Neuronal stem cell (in vitro differentiated cells): ENCODE results near the gene TFRC.

Experiments
- DNase-seq: peaks from one replicate; pipeline ENCODE4 v3.0.0-alpha.2; 2013; ENCODE audit warnings: low spot score
- H2AFZ ChIP-seq: one replicate; pipeline ENCODE4 v1.6.1; 2013; ENCODE audit warnings: mild to moderate bottlenecking, low read length, inconsistent platforms
- H2AK5ac ChIP-seq: 2 replicates; pipeline ENCODE4 v1.6.1; 2013; ENCODE audit warnings: low read depth, mild to moderate bottlenecking, inconsistent platforms, low read length, moderate library complexity, mixed read lengths
- H2BK120ac ChIP-seq: 2 replicates; pipeline ENCODE4 v1.6.1; 2013; ENCODE audit warnings: low read depth, mild to moderate bottlenecking, inconsistent platforms, low read length, moderate library complexity, mixed read lengths
- H2BK12ac ChIP-seq: one replicate; pipeline ENCODE4 v1.6.1; 2013; ENCODE audit warnings: low read length, inconsistent platforms
- H2BK15ac ChIP-seq: 2 replicates; pipeline ENCODE4 v1.6.1; 2013; ENCODE audit warnings: mild to moderate bottlenecking, low read length, inconsistent platforms, mixed read lengths
- H2BK5ac ChIP-seq: one replicate; pipeline ENCODE4 v1.6.1; 2013; ENCODE audit warnings: inconsistent platforms, mild to moderate bottlenecking, low read length, moderate library complexity
- H3K14ac ChIP-seq: one replicate; pipeline ENCODE4 v1.6.1; 2013; ENCODE audit warnings: low read length, inconsistent platforms
- H3K18ac ChIP-seq: 2 replicates; pipeline ENCODE4 v1.6.1; 2013; ENCODE audit warnings: low read length, inconsistent platforms
- H3K23ac ChIP-seq: 2 replicates; pipeline ENCODE4 v1.6.1; 2013; ENCODE audit warnings: low read depth, mild to moderate bottlenecking, mixed read lengths, low read length, inconsistent platforms; ENCODE audit not compliant: poor library complexity
- H3K27ac ChIP-seq: replicated peaks from 3 replicates; pipeline ENCODE4 v1.5.1; 2013; ENCODE audit warnings: low read length, inconsistent platforms
- H3K27me3 ChIP-seq, 3 experiments: 2 replicates each; pipeline ENCODE4 v1.6.1; 2013; ENCODE audit warnings: low read length in 3 of 3, mild to moderate bottlenecking in 2 of 3, inconsistent platforms in 1 of 3, low read depth in 1 of 3, mixed read lengths in 1 of 3, moderate library complexity in 1 of 3; ENCODE audit not compliant: control insufficient read depth in 3 of 3, insufficient read depth in 3 of 3
- H3K36me3 ChIP-seq, 2 donors: replicated peaks in 1 of 2; 2 replicates each; pipeline ENCODE4 v1.6.1; 2013; ENCODE audit warnings: low read length in 2 of 2; ENCODE audit not compliant: control insufficient read depth in 2 of 2, insufficient read depth in 2 of 2
- H3K4ac ChIP-seq: 2 replicates; pipeline ENCODE4 v1.6.1; 2013; ENCODE audit warnings: inconsistent platforms, mild to moderate bottlenecking, low read length, moderate library complexity
- H3K4me1 ChIP-seq, 2 donors: 1 replicate in 1 of 2; 2 replicates in 1 of 2; pipeline ENCODE4 v1.6.1; 2013; ENCODE audit warnings: low read length in 2 of 2, low read depth in 1 of 2; ENCODE audit not compliant: control insufficient read depth in 2 of 2, insufficient read depth in 1 of 2
- H3K4me2 ChIP-seq: one replicate; pipeline ENCODE4 v1.6.1; 2013; ENCODE audit warnings: mild to moderate bottlenecking, low read length, inconsistent platforms; ENCODE audit not compliant: insufficient read depth, poor library complexity, severe bottlenecking
- H3K4me3 ChIP-seq, 2 donors: 2 replicates each; pipeline ENCODE4 v1.5.1; 2013; ENCODE audit warnings: low read length in 2 of 2, mild to moderate bottlenecking in 2 of 2, inconsistent platforms in 1 of 2, moderate library complexity in 1 of 2
- H3K79me1 ChIP-seq: one replicate; pipeline ENCODE4 v1.6.1; 2013; ENCODE audit warnings: low read depth, mild to moderate bottlenecking, inconsistent platforms, low read length, moderate library complexity
- H3K9ac ChIP-seq: one replicate; pipeline ENCODE4 v1.6.1; 2013; ENCODE audit warnings: mild to moderate bottlenecking, low read depth, low read length, inconsistent platforms; ENCODE audit not compliant: poor library complexity
- H3K9me3 ChIP-seq, 2 donors: replicated peaks in 1 of 2; 2 replicates each; pipeline versions ENCODE3 to v1.6.1; 2013; ENCODE audit warnings: low read length in 2 of 2, mild to moderate bottlenecking in 2 of 2, inconsistent platforms in 1 of 2, low read depth in 1 of 2, mixed read lengths in 1 of 2, moderate library complexity in 1 of 2; ENCODE audit not compliant: control insufficient read depth in 2 of 2, insufficient read depth in 1 of 2
- H4K8ac ChIP-seq: one replicate; pipeline ENCODE4 v1.6.1; 2013; ENCODE audit warnings: low read depth, mild to moderate bottlenecking, inconsistent platforms, low read length, moderate library complexity
- H4K91ac ChIP-seq: one replicate; pipeline ENCODE4 v1.6.1; 2013; ENCODE audit warnings: low read length, low read depth, mild to moderate bottlenecking, inconsistent platforms; ENCODE audit not compliant: poor library complexity
- WGBS, 2 donors: extraction: QIAGEN DNeasy Blood & Tissue Kit; methylation state at CpG; one replicate each; pipeline ENCODE4 v1.1.7; 2013; ENCODE audit warnings: missing lambda C conversion rate in 2 of 2, mixed read lengths in 1 of 2; ENCODE audit not compliant: insufficient read length in 2 of 2, insufficient replicate concordance in 1 of 2; ENCODE audit errors: extremely low coverage in 2 of 2; 5-methylcytosine and 5-hydroxymethylcytosine counted together

The TFRC gene

DNA sequence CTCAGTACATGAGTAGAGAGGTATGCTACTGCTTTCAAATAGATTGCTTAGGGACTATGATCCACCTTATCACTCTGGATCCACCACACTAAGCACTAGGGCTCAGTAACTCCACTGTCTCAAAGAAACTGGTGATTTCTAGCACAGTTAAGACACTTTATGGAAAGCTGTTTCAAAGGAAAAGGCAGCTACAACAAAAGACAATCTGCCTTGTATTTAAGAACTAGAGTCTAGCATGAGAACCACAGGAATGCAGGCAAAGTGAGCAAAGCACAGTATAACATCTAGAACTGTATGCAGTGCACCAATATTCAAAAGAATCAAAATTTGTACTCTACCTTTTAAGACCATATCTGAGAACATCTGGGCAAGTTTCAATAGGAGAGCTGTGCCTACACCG, 17.9 kb downstream of the TFRC start:
- no peak overlapping the region for H2BK120ac ChIP-seq
- H2BK15ac ChIP-seq: no peak overlapping the region
- H3K36me3 ChIP-seq: peaks cover 17 to 95% of the 10 kb centered on the region in 2 donors
- H3K23ac ChIP-seq: no peak overlapping the region
- no peak overlapping the region for H3K4me2 ChIP-seq
- no peak for DNase-seq
- no peak overlapping the region for H3K18ac ChIP-seq
- no peak overlapping the region for H2BK12ac ChIP-seq
- H3K4ac ChIP-seq: no peak overlapping the region
- H2BK5ac ChIP-seq: no peak overlapping the region
- no peak overlapping the region for H4K91ac ChIP-seq
- H2AFZ ChIP-seq: no peak overlapping the region
- H3K9ac ChIP-seq: no peak overlapping the region
- no peaks in the 10 kb centered on the region for H3K27me3 ChIP-seq
- no CpG with 5 or more reads among the region's 1 CpG for WGBS, 2 donors
- H3K9me3 ChIP-seq: no peaks in the 10 kb centered on the region
- no peaks in the 10 kb centered on the region for H3K79me1 ChIP-seq
- H3K27ac ChIP-seq: no peak overlapping the region
- no peak overlapping the region for H3K14ac ChIP-seq
- H4K8ac ChIP-seq: no peak overlapping the region
- H3K4me3 ChIP-seq: no peak overlapping the region
- no peak overlapping the region for H2AK5ac ChIP-seq
- H3K4me1 ChIP-seq: no peaks in the 10 kb centered on the region

DNA sequence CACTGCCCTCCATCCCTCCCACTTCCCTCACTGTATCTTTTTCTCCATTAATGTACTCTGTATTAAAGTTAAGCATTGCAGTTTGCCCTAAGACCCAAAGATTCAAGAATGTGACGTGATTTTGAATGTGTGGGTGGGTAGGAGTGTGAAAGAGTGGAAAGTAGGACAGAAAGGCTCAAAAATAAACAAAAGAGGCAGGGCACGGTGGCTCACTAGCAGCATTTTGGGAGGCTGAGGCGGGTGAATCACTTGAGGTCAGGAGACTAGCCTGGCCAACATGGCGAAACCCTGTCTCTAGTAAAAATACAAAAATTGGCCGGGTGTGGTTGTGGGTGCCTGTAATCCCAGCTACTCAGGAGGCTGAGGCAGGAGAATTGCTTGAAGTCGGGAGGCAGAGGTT, 18.4 kb downstream of the TFRC start:
- no peak overlapping the region for H4K91ac ChIP-seq
- H3K9me3 ChIP-seq: no peaks in the 10 kb centered on the region
- no peak overlapping the region for H2BK120ac ChIP-seq
- no peak overlapping the region for H3K4ac ChIP-seq
- DNase-seq: no peak
- H4K8ac ChIP-seq: no peak overlapping the region
- no peak overlapping the region for H3K4me3 ChIP-seq
- no peak overlapping the region for H2BK15ac ChIP-seq
- no peak overlapping the region for H2AFZ ChIP-seq
- H3K14ac ChIP-seq: no peak overlapping the region
- H3K27me3 ChIP-seq: no peaks in the 10 kb centered on the region
- no peak overlapping the region for H3K23ac ChIP-seq
- H3K36me3 ChIP-seq: peaks cover 17 to 95% of the 10 kb centered on the region in 2 donors
- no peak overlapping the region for H2AK5ac ChIP-seq
- no peak overlapping the region for H3K9ac ChIP-seq
- 100% methylated on average over 1 of the region's 6 CpGs; no CpG with 5 or more reads in 1 of the 2 donors for WGBS, 2 donors
- no peak overlapping the region for H2BK12ac ChIP-seq
- H3K18ac ChIP-seq: no peak overlapping the region
- H3K79me1 ChIP-seq: no peaks in the 10 kb centered on the region
- no peak overlapping the region for H3K4me2 ChIP-seq
- H3K27ac ChIP-seq: no peak overlapping the region
- H3K4me1 ChIP-seq: no peaks in the 10 kb centered on the region
- no peak overlapping the region for H2BK5ac ChIP-seq

DNA sequence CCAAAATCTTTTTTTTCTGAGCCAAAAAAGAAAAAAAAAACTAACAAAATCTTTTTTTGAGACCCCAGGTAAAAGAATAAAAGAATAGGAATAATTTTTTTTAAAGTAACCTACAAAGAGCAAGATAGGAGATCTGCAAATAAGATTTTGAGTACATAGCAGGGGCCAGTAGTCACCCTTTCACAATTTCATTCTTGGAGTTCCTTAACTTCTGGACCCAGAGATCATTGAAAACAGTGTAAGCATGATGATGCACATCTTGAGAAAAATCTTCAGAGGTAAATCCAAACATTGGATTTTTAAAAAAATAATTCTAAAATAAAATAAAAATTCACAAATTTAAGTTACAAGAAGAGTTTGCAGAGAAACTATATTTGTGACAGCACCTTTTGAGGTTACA, 18.8 kb downstream of the TFRC start:
- H3K23ac ChIP-seq: no peak overlapping the region
- DNase-seq: no peak
- H4K8ac ChIP-seq: no peak overlapping the region
- H3K4me1 ChIP-seq: no peaks in the 10 kb centered on the region
- no peak overlapping the region for H3K4me2 ChIP-seq
- H2BK12ac ChIP-seq: no peak overlapping the region
- no peak overlapping the region for H4K91ac ChIP-seq
- H3K36me3 ChIP-seq: peaks cover 18 to 96% of the 10 kb centered on the region in 2 donors
- no peak overlapping the region for H3K4ac ChIP-seq
- no peak overlapping the region for H3K18ac ChIP-seq
- no peak overlapping the region for H2AK5ac ChIP-seq
- no peaks in the 10 kb centered on the region for H3K79me1 ChIP-seq
- no peak overlapping the region for H3K14ac ChIP-seq
- H3K4me3 ChIP-seq: no peak overlapping the region
- H2AFZ ChIP-seq: no peak overlapping the region
- H2BK5ac ChIP-seq: no peak overlapping the region
- H3K27ac ChIP-seq: no peak overlapping the region
- H2BK120ac ChIP-seq: no peak overlapping the region
- H3K27me3 ChIP-seq: no peaks in the 10 kb centered on the region
- no peak overlapping the region for H2BK15ac ChIP-seq
- no peaks in the 10 kb centered on the region for H3K9me3 ChIP-seq
- H3K9ac ChIP-seq: no peak overlapping the region

DNA sequence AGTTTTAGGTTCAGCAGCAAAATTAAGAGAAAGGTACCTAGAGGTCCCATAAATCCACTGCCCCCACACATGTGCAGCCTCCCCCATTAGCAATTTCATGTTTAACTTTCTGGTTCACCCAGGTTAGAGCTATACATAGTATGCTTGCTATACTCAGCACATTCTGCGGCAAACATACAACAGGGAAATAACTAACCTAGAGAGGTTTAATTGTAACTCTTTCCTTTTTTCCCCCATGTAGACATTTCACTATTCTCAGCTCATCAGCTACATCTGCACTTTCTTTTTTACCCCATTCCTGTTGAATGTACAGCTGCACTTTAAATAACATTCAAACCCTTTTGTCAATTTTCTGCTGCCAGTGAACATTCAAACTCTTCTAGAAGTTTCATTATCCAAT, 21.1 kb downstream of the TFRC start:
- Histone ChIP-seq H3K14ac (no peak overlapping the region), H4K91ac (no peak overlapping the region), H3K4me3 (no peak overlapping the region), H3K79me1 (no peaks in the 10 kb centered on the region), H2BK12ac (no peak overlapping the region), H3K27me3 (no peaks in the 10 kb centered on the region), H3K23ac (no peak overlapping the region), H2BK5ac (no peak overlapping the region), H3K27ac (no peak overlapping the region), H3K18ac (no peak overlapping the region), H3K9me3 (no peaks in the 10 kb centered on the region), H2AK5ac (no peak overlapping the region), H2BK120ac (no peak overlapping the region), H2BK15ac (no peak overlapping the region), H3K36me3 (peaks cover 17 to 96% of the 10 kb centered on the region in 2 donors), H2AFZ (no peak overlapping the region), H3K4me1 (no peaks in the 10 kb centered on the region), H3K4me2 (no peak overlapping the region), H3K4ac (no peak overlapping the region), H4K8ac (no peak overlapping the region), H3K9ac (no peak overlapping the region)
- no peak for DNase-seq
- no CpG with 5 or more reads among the region's 1 CpG for WGBS, 2 donors
